NT2/D1 (cell line): ENCODE results near the gene SHC3.

ENCODE experiments used
- YY1 ChIP-seq: IDR thresholded peaks from 2 replicates; pipeline ENCODE4 v1.6.1; 2011; ENCODE audit not compliant: insufficient read length, insufficient read depth
- ZNF274 ChIP-seq: IDR thresholded peaks from 2 replicates; pipeline ENCODE4 v1.6.1; 2011; ENCODE audit warnings: mild to moderate bottlenecking, low read depth, low read length

DNA sequence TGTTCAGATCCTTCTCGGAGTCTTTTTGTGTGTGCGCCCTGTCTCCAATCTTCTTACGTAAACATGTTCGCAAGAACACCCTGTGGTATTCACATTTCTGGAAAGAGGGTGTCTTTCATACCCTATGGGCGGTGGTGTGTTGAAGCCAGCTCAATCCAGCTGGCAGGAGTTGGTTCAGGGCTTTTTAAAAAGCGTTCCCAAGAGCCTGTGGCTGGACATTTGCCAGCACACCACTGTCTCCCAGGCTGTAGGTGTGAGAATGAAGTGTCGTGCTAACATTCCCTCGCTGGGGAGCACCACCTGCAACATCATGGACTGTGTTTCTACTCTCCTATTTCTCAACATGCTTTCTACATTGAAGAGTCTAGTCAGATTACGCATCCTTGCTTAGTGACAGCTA lies 135.6 kb downstream of the SHC3 start:
- TF ChIP-seq ZNF274 (no peak), YY1 (no peak)
